ENCODE measurements around the gene L2HGDH. TPM values are rescaled to one million over a fixed set of nuclear protein-coding genes. Genes with fewer than 3 reads are reported as not detected.

The L2HGDH gene
- total RNA-seq, 1 experiment from 2014 or later, result 13.9 TPM

DNA sequence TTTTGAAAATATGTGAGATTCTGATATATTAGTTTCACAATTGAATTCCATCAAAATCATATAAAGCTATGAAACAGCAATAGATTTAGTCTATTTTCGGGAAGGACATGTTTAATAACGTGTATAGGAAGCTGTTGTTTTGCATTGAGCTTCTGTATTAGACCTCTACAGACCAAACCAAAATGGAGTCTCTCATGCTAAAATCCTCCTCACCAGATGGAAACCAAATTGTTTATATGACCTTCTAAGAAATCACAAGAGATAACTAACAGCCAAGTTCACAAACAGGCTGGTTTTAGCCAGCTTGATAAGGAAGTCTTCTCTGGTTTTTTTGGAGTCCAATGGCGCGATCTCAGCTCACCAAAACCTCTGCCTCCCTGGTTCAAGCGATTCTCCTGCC is 23.9 kb downstream of the L2HGDH start:
- TF ChIP-seq, protein P1, sequence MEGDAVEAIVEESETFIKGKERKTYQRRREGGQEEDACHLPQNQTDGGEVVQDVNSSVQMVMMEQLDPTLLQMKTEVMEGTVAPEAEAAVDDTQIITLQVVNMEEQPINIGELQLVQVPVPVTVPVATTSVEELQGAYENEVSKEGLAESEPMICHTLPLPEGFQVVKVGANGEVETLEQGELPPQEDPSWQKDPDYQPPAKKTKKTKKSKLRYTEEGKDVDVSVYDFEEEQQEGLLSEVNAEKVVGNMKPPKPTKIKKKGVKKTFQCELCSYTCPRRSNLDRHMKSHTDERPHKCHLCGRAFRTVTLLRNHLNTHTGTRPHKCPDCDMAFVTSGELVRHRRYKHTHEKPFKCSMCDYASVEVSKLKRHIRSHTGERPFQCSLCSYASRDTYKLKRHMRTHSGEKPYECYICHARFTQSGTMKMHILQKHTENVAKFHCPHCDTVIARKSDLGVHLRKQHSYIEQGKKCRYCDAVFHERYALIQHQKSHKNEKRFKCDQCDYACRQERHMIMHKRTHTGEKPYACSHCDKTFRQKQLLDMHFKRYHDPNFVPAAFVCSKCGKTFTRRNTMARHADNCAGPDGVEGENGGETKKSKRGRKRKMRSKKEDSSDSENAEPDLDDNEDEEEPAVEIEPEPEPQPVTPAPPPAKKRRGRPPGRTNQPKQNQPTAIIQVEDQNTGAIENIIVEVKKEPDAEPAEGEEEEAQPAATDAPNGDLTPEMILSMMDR (IDR thresholded peaks at IDR 0.05; ENCODE audit: unreplicated experiment), result no peak
- Mint-ChIP-seq H3K9me3 (ENCODE audit: low read depth, unreplicated experiment) (no peaks in the 10 kb centered on the region), H3K36me3 (ENCODE audit: insufficient read depth, unreplicated experiment) (no peaks in the 10 kb centered on the region), H3K4me3 (ENCODE audit: low read depth, unreplicated experiment) (no peak overlapping the region), H3K4me1 (ENCODE audit: low read depth, unreplicated experiment) (no peaks in the 10 kb centered on the region), H3K27ac (ENCODE audit: unreplicated experiment) (no peak overlapping the region), H3K27me3 (ENCODE audit: unreplicated experiment) (no peaks in the 10 kb centered on the region)
- CTCF ChIA-PET, result no interaction called here
- intact Hi-C loops (cut with micrococcal nuclease; ENCODE audit: unreplicated experiment), result no loop called here
- no TSS peak for BruUV-seq (replicated peaks)
- no peak for DNase-seq

DNA sequence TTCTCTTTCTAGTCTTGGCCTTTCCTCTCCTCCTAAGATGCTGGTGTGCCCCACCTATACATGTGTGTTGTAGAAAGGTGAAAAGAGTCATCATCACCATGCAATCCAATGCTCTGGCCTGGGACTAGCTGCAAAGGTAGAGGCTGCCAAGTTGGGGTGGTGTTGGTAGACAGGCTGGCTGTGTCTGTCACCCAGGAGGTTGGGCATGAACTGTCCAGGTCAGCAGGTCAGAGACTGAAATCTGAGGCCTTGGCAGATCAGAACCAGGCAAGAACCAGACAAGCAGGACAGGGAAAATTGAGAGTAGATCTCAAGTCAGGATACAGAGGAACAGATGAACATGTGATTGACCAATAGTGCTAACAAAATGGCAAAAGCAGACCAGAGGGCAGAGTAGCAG is 26.2 kb downstream of the L2HGDH start:
- Mint-ChIP-seq H3K4me3 (ENCODE audit: low read depth, unreplicated experiment) (no peak overlapping the region), H3K9me3 (ENCODE audit: low read depth, unreplicated experiment) (no peaks in the 10 kb centered on the region), H3K27ac (ENCODE audit: unreplicated experiment) (no peak overlapping the region), H3K27me3 (ENCODE audit: unreplicated experiment) (no peaks in the 10 kb centered on the region), H3K4me1 (ENCODE audit: low read depth, unreplicated experiment) (no peaks in the 10 kb centered on the region), H3K36me3 (ENCODE audit: insufficient read depth, unreplicated experiment) (no peaks in the 10 kb centered on the region)
- BruUV-seq (replicated peaks), result no TSS peak
- no peak for DNase-seq
- intact Hi-C loops (cut with micrococcal nuclease; ENCODE audit: unreplicated experiment), result no loop called here
- TF ChIP-seq, protein P1 (IDR thresholded peaks at IDR 0.05; ENCODE audit: unreplicated experiment), result no peak
- CTCF ChIA-PET, result no interaction called here

DNA sequence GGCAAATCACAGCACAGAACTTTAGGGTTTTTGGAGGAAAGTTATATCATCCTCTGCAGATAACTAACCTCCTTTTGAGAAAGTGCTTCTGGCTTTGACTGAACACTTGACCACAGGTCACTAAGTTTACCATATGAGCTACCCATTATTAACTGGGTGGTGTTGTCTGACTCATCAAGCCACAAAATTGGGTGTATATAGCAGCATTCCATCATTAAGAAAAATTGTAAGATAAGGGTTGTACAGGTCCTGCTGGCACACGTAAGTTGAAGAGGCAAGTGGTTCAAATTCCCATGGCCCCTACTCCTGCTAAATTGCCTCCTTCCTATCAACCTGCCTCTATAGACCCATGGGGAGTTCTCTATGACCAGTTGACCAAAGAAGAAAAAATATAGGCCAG is 39.5 kb downstream of the L2HGDH start:
- TF ChIP-seq, protein P1 (IDR thresholded peaks at IDR 0.05; ENCODE audit: unreplicated experiment), result no peak
- no peaks in the 10 kb centered on the region for H3K27me3 Mint-ChIP-seq (ENCODE audit: unreplicated experiment)
- DNase-seq, result no peak
- H3K4me1 Mint-ChIP-seq (ENCODE audit: low read depth, unreplicated experiment), result no peaks in the 10 kb centered on the region
- H3K27ac Mint-ChIP-seq (ENCODE audit: unreplicated experiment), result no peak overlapping the region
- intact Hi-C loops (cut with micrococcal nuclease; ENCODE audit: unreplicated experiment), result no loop called here
- H3K4me3 Mint-ChIP-seq (ENCODE audit: low read depth, unreplicated experiment), result no peak overlapping the region
- no peaks in the 10 kb centered on the region for H3K36me3 Mint-ChIP-seq (ENCODE audit: insufficient read depth, unreplicated experiment)
- H3K9me3 Mint-ChIP-seq (ENCODE audit: low read depth, unreplicated experiment), result no peaks in the 10 kb centered on the region
- BruUV-seq (replicated peaks), result no TSS peak
- CTCF ChIA-PET, result no interaction called here

DNA sequence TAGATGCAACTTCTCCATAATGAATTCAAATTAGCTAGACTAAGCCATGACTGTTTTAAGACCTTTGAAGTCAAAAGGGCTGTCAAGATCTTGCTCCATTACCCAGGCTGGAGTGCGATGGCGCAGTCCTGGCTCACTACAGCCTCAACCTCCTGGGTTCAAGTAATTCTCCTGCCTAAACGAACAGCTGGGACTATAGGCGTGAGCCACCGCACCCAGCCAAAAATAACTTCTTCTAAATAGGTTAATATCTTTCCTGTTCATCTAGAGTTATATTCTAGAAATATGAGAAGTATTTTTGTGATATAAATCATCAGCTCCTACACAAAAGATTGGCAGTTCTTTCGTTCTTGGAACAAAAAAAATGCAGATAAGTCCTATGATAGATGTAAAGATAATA is 41.1 kb downstream of the L2HGDH start:
- no peak for DNase-seq
- Mint-ChIP-seq H3K27me3 (ENCODE audit: unreplicated experiment) (no peaks in the 10 kb centered on the region), H3K4me1 (ENCODE audit: low read depth, unreplicated experiment) (no peaks in the 10 kb centered on the region), H3K9me3 (ENCODE audit: low read depth, unreplicated experiment) (no peaks in the 10 kb centered on the region), H3K27ac (ENCODE audit: unreplicated experiment) (no peak overlapping the region), H3K36me3 (ENCODE audit: insufficient read depth, unreplicated experiment) (no peaks in the 10 kb centered on the region), H3K4me3 (ENCODE audit: low read depth, unreplicated experiment) (no peak overlapping the region)
- BruUV-seq (replicated peaks), result no TSS peak
- intact Hi-C loops (cut with micrococcal nuclease; ENCODE audit: unreplicated experiment), result no loop called here
- CTCF ChIA-PET, result no interaction called here
- TF ChIP-seq, protein P1 (IDR thresholded peaks at IDR 0.05; ENCODE audit: unreplicated experiment), result no peak
